H1 (cell line): ENCODE measurements around the gene PIAS1. TPM values are rescaled to one million over a fixed set of nuclear protein-coding genes. Genes with fewer than 3 reads are reported as not detected.

ENCODE experiments used
- CTCF ChIA-PET: fragments of 300-600 bp; sonication (Branson Sonifier 250); formaldehyde crosslinking; loops from one replicate; lab custom pipeline; 2021; ENCODE audit not compliant: partially characterized antibody; lab: Charles Lee
- POLR2A ChIA-PET: fragments of 300-600 bp; sonication (Branson Sonifier 250); formaldehyde crosslinking; loops from one replicate; lab custom pipeline; 2021; ENCODE audit warnings: inconsistent platforms; ENCODE audit not compliant: partially characterized antibody; lab: Charles Lee
- DNase-seq, 2 experiments: peaks; one replicate each; pipeline versions ENCODE4 v3.0.0 to v3.0.0-alpha.2; 2010 to 2022; ENCODE audit warnings: low spot score in 2 of 2, low read depth in 1 of 2, mixed read lengths in 1 of 2
- FAIRE-seq: peaks from 2 replicates; lab custom pipeline; 2011; peaks lifted over from hg19 to GRCh38; lab: Jason Lieb, UNC
- H2AFZ ChIP-seq: 2 replicates; pipeline ENCODE4 v1.8.1; 2012; ENCODE audit warnings: low read length, inconsistent platforms
- H2AK5ac ChIP-seq: 2 replicates; pipeline ENCODE4 v1.6.1; 2013; ENCODE audit warnings: low read depth, low read length
- H2BK120ac ChIP-seq: replicated peaks from 2 replicates; pipeline ENCODE3; 2013; ENCODE audit warnings: low read depth, low read length, inconsistent platforms
- H2BK12ac ChIP-seq: 2 replicates; pipeline ENCODE4 v1.6.1; 2013; ENCODE audit warnings: low read depth, low read length
- H2BK15ac ChIP-seq: 2 replicates; pipeline ENCODE4 v1.6.1; 2013; ENCODE audit warnings: low read length
- H2BK20ac ChIP-seq: 2 replicates; pipeline ENCODE4 v1.6.1; 2013; ENCODE audit warnings: low read length
- H2BK5ac ChIP-seq: 2 replicates; pipeline ENCODE4 v1.6.1; 2013; ENCODE audit warnings: low read depth, low read length
- H3K14ac ChIP-seq: 2 replicates; pipeline ENCODE4 v1.6.1; 2013; ENCODE audit warnings: inconsistent platforms; ENCODE audit not compliant: insufficient read length
- H3K18ac ChIP-seq: 2 replicates; pipeline ENCODE4 v1.6.1; 2013; ENCODE audit warnings: low read length; ENCODE audit errors: extremely low read depth
- H3K23ac ChIP-seq: 2 replicates; pipeline ENCODE4 v1.6.1; 2013; ENCODE audit warnings: inconsistent platforms; ENCODE audit not compliant: insufficient read length
- H3K23me2 ChIP-seq: 2 replicates; pipeline ENCODE4 v1.6.1; 2013; ENCODE audit warnings: low read depth, low read length
- H3K27ac ChIP-seq: 2 replicates; pipeline ENCODE4 v1.6.1; 2011; ENCODE audit warnings: low read depth, low read length, inconsistent platforms
- H3K27me3 ChIP-seq, 4 experiments: replicated peaks in 1 of 4; 1 replicate in 1 of 4; 2 replicates in 3 of 4; pipeline versions ENCODE4 v1.6.1 to v1.8.1; 2011 to 2013; ENCODE audit warnings: low read length in 3 of 4, mild to moderate bottlenecking in 3 of 4, inconsistent platforms in 2 of 4, mixed read lengths in 2 of 4, moderate library complexity in 1 of 4; ENCODE audit not compliant: control insufficient read depth in 3 of 4, insufficient read depth in 3 of 4; ENCODE audit errors: extremely low read depth in 1 of 4
- H3K36me3 ChIP-seq, 4 experiments: 2 replicates each; pipeline versions ENCODE4 v1.6.1 to v1.8.1; 2011 to 2013; ENCODE audit warnings: mild to moderate bottlenecking in 4 of 4, low read length in 3 of 4, moderate library complexity in 2 of 4, control low read depth in 1 of 4, inconsistent platforms in 1 of 4; ENCODE audit not compliant: insufficient read depth in 4 of 4, control insufficient read depth in 2 of 4
- H3K4ac ChIP-seq: replicated peaks from 2 replicates; pipeline ENCODE3; 2013; ENCODE audit warnings: low read length, low read depth, mixed read lengths, inconsistent platforms; ENCODE audit not compliant: insufficient read length
- H3K4me1 ChIP-seq, 4 experiments: replicated peaks in 1 of 4; 1 replicate in 1 of 4; 2 replicates in 3 of 4; pipeline versions ENCODE4 v1.6.1 to v1.8.1; 2011 to 2013; ENCODE audit warnings: low read length in 3 of 4, inconsistent platforms in 2 of 4, mixed read lengths in 1 of 4; ENCODE audit not compliant: insufficient read depth in 4 of 4, control insufficient read depth in 3 of 4
- H3K4me2 ChIP-seq, 2 experiments: 2 replicates each; pipeline versions ENCODE4 v1.6.1 to v1.8.1; 2011 to 2013; ENCODE audit warnings: low read depth in 2 of 2, low read length in 2 of 2, control low read depth in 1 of 2, inconsistent platforms in 1 of 2, mild to moderate bottlenecking in 1 of 2; ENCODE audit not compliant: insufficient read depth in 1 of 2
- H3K4me3 ChIP-seq, 4 experiments: fragments of 200-600, 300-600 bp in 1 of 4; sonication (generic), shearing (Covaris generic), sonication (Bioruptor Twin) in 1 of 4; 2 replicates each; pipeline versions ENCODE4 v1.5.1 to v1.8.1; 2011 to 2016; ENCODE audit warnings: low read length in 4 of 4, low read depth in 3 of 4, control low read depth in 2 of 4, inconsistent platforms in 2 of 4, mild to moderate bottlenecking in 2 of 4, mixed read lengths in 1 of 4, moderate library complexity in 1 of 4; ENCODE audit not compliant: insufficient read depth in 2 of 4; ENCODE audit errors: extremely low read depth in 1 of 4
- H3K56ac ChIP-seq: replicated peaks from 2 replicates; pipeline ENCODE3; 2013; ENCODE audit warnings: low read depth, mild to moderate bottlenecking, mixed read lengths, low read length, inconsistent platforms; ENCODE audit not compliant: insufficient read length
- H3K79me1 ChIP-seq: 2 replicates; pipeline ENCODE4 v1.6.1; 2013; ENCODE audit warnings: low read depth, low read length, control low read depth
- H3K79me2 ChIP-seq, 2 experiments: 2 replicates each; pipeline versions ENCODE4 v1.6.1 to v1.8.1; 2012 to 2013; ENCODE audit warnings: low read length in 2 of 2, mild to moderate bottlenecking in 2 of 2, inconsistent platforms in 1 of 2; ENCODE audit not compliant: insufficient read depth in 2 of 2, control insufficient read depth in 1 of 2
- H3K9ac ChIP-seq, 4 experiments: replicated peaks in 1 of 4; 1 replicate in 1 of 4; 2 replicates in 3 of 4; pipeline versions ENCODE4 v1.6.1 to v1.8.1; 2011 to 2013; ENCODE audit warnings: low read depth in 3 of 4, low read length in 3 of 4, control low read depth in 2 of 4, mild to moderate bottlenecking in 2 of 4, moderate library complexity in 2 of 4, inconsistent platforms in 1 of 4; ENCODE audit errors: extremely low read depth in 1 of 4
- H3K9me3 ChIP-seq, 2 experiments: 2 replicates each; pipeline versions ENCODE4 v1.6.1 to v1.8.1; 2012 to 2013; ENCODE audit warnings: mild to moderate bottlenecking in 2 of 2, moderate library complexity in 2 of 2, control low read depth in 1 of 2, inconsistent platforms in 1 of 2, low read depth in 1 of 2, low read length in 1 of 2, mixed read lengths in 1 of 2; ENCODE audit not compliant: insufficient read depth in 2 of 2
- H4K20me1 ChIP-seq, 2 experiments: replicated peaks in 1 of 2; 2 replicates each; pipeline versions ENCODE3 to v1.8.1; 2011 to 2013; ENCODE audit warnings: inconsistent platforms in 2 of 2, low read length in 2 of 2, mild to moderate bottlenecking in 1 of 2; ENCODE audit not compliant: insufficient read depth in 2 of 2, control insufficient read depth in 1 of 2
- H4K5ac ChIP-seq: 2 replicates; pipeline ENCODE4 v1.6.1; 2013; ENCODE audit warnings: low read length, low read depth, mixed read lengths, inconsistent platforms; ENCODE audit not compliant: insufficient read length
- H4K8ac ChIP-seq: 2 replicates; pipeline ENCODE4 v1.8.0; 2013; ENCODE audit warnings: mild to moderate bottlenecking, moderate library complexity, low read length, inconsistent platforms; ENCODE audit not compliant: insufficient read depth; ENCODE audit errors: extremely low read depth
- H4K91ac ChIP-seq: replicated peaks from 2 replicates; pipeline ENCODE3; 2013; ENCODE audit warnings: low read length, mixed read lengths, inconsistent platforms; ENCODE audit not compliant: insufficient read length
- MAX ChIP-seq: IDR thresholded peaks from 2 replicates; pipeline ENCODE4 v1.6.1; 2012; ENCODE audit warnings: inconsistent platforms
- POLR2AphosphoS5 ChIP-seq: IDR thresholded peaks from 2 replicates; pipeline ENCODE4 v1.6.1; 2011; ENCODE audit warnings: low read depth, low read length
- WGBS, 2 experiments: shearing (Covaris generic) in 1 of 2; methylation state at CpG; one replicate each; pipeline versions ENCODE4 v1.1.6 to v1.1.7; 2013 to 2015; ENCODE audit warnings: low lambda C conversion rate in 2 of 2, mixed read lengths in 2 of 2, inconsistent platforms in 1 of 2, low coverage in 1 of 2, missing lambda C conversion rate in 1 of 2; ENCODE audit not compliant: insufficient replicate concordance in 2 of 2, insufficient coverage in 1 of 2, insufficient read length in 1 of 2; ENCODE audit errors: extremely low coverage in 1 of 2, missing lambda C conversion rate in 1 of 2; 5-methylcytosine and 5-hydroxymethylcytosine counted together
- polyA plus RNA-seq, 7 experiments: library from polyadenylated mRNA; depleted of rRNA in 3 of 7; stranded (reverse) in 5 of 7; unstranded in 2 of 7; fragments of >200 nt in 5 of 7; fragments of 200-250 nt in 2 of 7; gene quantifications; 1 replicate in 5 of 7; 2 replicates in 1 of 7; 4 replicates in 1 of 7; pipeline versions ENCODE4 v1.2.1 to v1.2.3, GENCODE V29; 2011 to 2013; ENCODE audit warnings: missing spikeins in 2 of 7, mixed read lengths in 2 of 7
- total RNA-seq: library from RNA; stranded (reverse); fragmentation: NEBNext Ultra II Directional; extraction: Animal tissue kit (Norgen Biotek cat#: 25700); gene quantifications from 2 replicates; pipeline ENCODE4 v1.2.1, GENCODE V29; 2021

PIAS1 gene
- total and polyA plus RNA-seq, 2 of the 8 experiments (the other 6 are each of a cell fraction or from before 2014, with no cell fraction given) = 30.8 to 34.5 TPM

- H3K4me3 ChIP-seq = peak overlapping the region; percentile 51 to 92 (median 78)
- DNase-seq (no peak), FAIRE-seq (no peak)
- peaks cover 13% of the 10 kb centered on the region for H3K23me2 ChIP-seq
- no peak overlapping the region for H2BK12ac ChIP-seq
- H4K8ac ChIP-seq = peak overlapping the region; percentile 98; the same call in 1 of the 2 replicates
- H3K36me3 ChIP-seq = peaks cover 0 to 2% (median under 1%) of the 10 kb centered on the region in 4 experiments; a peak in 3 of 8 replicates
- 48% methylated on average over 25 of the region's 25 CpGs; no CpG with 5 or more reads in 1 of the 2 experiments for WGBS, 2 experiments
- no peak overlapping the region for H2BK20ac ChIP-seq
- no peak overlapping the region for H3K23ac ChIP-seq
- H2BK5ac ChIP-seq = 0 out of 2 replicates have a peak overlapping the region, but pooled peaks have one; percentile 15
- no peaks in the 10 kb centered on the region; a peak in 1 of 4 replicates for H3K9me3 ChIP-seq
- no peak overlapping the region for H3K4ac ChIP-seq
- H4K91ac ChIP-seq = no peak overlapping the region
- peak overlapping the region; percentile 44 for H3K56ac ChIP-seq
- CTCF ChIA-PET = interaction anchor here (1.4 to 3.9 kb wide), 5 partner anchors 10 to 77 kb away, joined by 3 to 20 read pairs (median 11); no protein-coding TSS in a partner anchor
- H3K4me2 ChIP-seq = peak overlapping the region; percentile 97
- H3K9ac ChIP-seq = peak overlapping the region; percentile 56 to 95 (median 82)
- H4K20me1 ChIP-seq = peaks cover 4 to 8% of the 10 kb centered on the region in 2 experiments
- peaks cover 25 to 56% of the 10 kb centered on the region in 2 experiments for H3K79me2 ChIP-seq
- H2AFZ ChIP-seq = no peak overlapping the region
- H2AK5ac ChIP-seq = peak overlapping the region; percentile 5; the same call in 1 of the 2 replicates
- H2BK120ac ChIP-seq = no peak overlapping the region
- H3K18ac ChIP-seq = peak overlapping the region; percentile 17; the same call in 1 of the 2 replicates
- peaks cover 7 to 17% (median 11%) of the 10 kb centered on the region in 4 experiments for H3K4me1 ChIP-seq
- no peak overlapping the region for H2BK15ac ChIP-seq
- peaks cover 0 to 2% (median 0%) of the 10 kb centered on the region in 4 experiments; a peak in 1 of 7 replicates for H3K27me3 ChIP-seq
- H3K79me1 ChIP-seq = peaks cover 23% of the 10 kb centered on the region
- H3K14ac ChIP-seq = no peak overlapping the region
- H3K27ac ChIP-seq = 0 out of 2 replicates have a peak overlapping the region, but pooled peaks have one; percentile 90
- POLR2A ChIA-PET = interaction anchor here (0.7 to 4.6 kb wide), 19 partner anchors 11 to 388 kb away, joined by 3 to 38 read pairs (median 4); partner anchors contain the start of gene FEM1B
- H4K5ac ChIP-seq = no peak overlapping the region
- TF ChIP-seq MAX (no peak), POLR2AphosphoS5 (peak; percentile 16; the same call in 1 of the 2 replicates)
Observed at GRCh38 chr15:68228143-68228970, 174.2 kb downstream of the PIAS1 start.
